Measurements from ENCODE around the gene MATN4.

Gene MATN4

GRCh38 chr20:45289942-45290676, 18.0 kb downstream of the MATN4 start:
- DNase-seq: no peak
- Histone ChIP-seq H3K9me3 (no peaks in the 10 kb centered on the region), H3K4me3 (ENCODE audit: low read depth, low read length) (no peak overlapping the region), H3K4me1 (no peaks in the 10 kb centered on the region), H3K36me3 (no peaks in the 10 kb centered on the region), H3K27me3 (peaks cover 19% of the 10 kb centered on the region)
- TF ChIP-seq CTCF (IDR thresholded peaks at IDR 0.05; ENCODE audit: low read depth, low read length): no peak

GRCh38 chr20:45288860-45289259, 19.2 kb downstream of the MATN4 start:
- DNase-seq: no peak
- no peaks in the 10 kb centered on the region for H3K9me3 ChIP-seq
- peaks cover 19% of the 10 kb centered on the region for H3K27me3 ChIP-seq
- no peak overlapping the region for H3K4me3 ChIP-seq (ENCODE audit: low read depth, low read length)
- TF ChIP-seq CTCF (IDR thresholded peaks at IDR 0.05; ENCODE audit: low read depth, low read length): no peak
- no peaks in the 10 kb centered on the region for H3K36me3 ChIP-seq
- no peaks in the 10 kb centered on the region for H3K4me1 ChIP-seq

GRCh38 chr20:45288376-45288775, 19.7 kb downstream of the MATN4 start:
- DNase-seq: no peak
- Histone ChIP-seq H3K4me3 (ENCODE audit: low read depth, low read length) (no peak overlapping the region), H3K36me3 (no peaks in the 10 kb centered on the region), H3K27me3 (peaks cover 17% of the 10 kb centered on the region), H3K9me3 (no peaks in the 10 kb centered on the region), H3K4me1 (no peaks in the 10 kb centered on the region)
- no peak for TF ChIP-seq CTCF (IDR thresholded peaks at IDR 0.05; ENCODE audit: low read depth, low read length)

- Histone ChIP-seq H3K9me3 (no peaks in the 10 kb centered on the region), H3K27me3 (peaks cover 11% of the 10 kb centered on the region), H3K36me3 (no peaks in the 10 kb centered on the region), H3K4me1 (no peaks in the 10 kb centered on the region), H3K4me3 (ENCODE audit: low read depth, low read length) (no peak overlapping the region)
- TF ChIP-seq CTCF (IDR thresholded peaks at IDR 0.05; ENCODE audit: low read depth, low read length): no peak
- DNase-seq: no peak
Observed at GRCh38 chr20:45283551-45284057, 24.5 kb downstream of the MATN4 start.

- Histone ChIP-seq H3K36me3 (no peaks in the 10 kb centered on the region), H3K27me3 (peaks cover 11% of the 10 kb centered on the region), H3K4me3 (ENCODE audit: low read depth, low read length) (no peak overlapping the region), H3K9me3 (no peaks in the 10 kb centered on the region), H3K4me1 (no peaks in the 10 kb centered on the region)
- no peak for TF ChIP-seq CTCF (IDR thresholded peaks at IDR 0.05; ENCODE audit: low read depth, low read length)
- no peak for DNase-seq
Observed at GRCh38 chr20:45282700-45283550, 25.2 kb downstream of the MATN4 start.

Measured in BE2C (cell line).